Measurements from ENCODE around the gene TIMMDC1. TPM values are rescaled to one million over a fixed set of nuclear protein-coding genes. Genes with fewer than 3 reads are reported as not detected.

The TIMMDC1 gene
- total RNA-seq, 1 donor from 2014 or later: 30.0 TPM

DNA sequence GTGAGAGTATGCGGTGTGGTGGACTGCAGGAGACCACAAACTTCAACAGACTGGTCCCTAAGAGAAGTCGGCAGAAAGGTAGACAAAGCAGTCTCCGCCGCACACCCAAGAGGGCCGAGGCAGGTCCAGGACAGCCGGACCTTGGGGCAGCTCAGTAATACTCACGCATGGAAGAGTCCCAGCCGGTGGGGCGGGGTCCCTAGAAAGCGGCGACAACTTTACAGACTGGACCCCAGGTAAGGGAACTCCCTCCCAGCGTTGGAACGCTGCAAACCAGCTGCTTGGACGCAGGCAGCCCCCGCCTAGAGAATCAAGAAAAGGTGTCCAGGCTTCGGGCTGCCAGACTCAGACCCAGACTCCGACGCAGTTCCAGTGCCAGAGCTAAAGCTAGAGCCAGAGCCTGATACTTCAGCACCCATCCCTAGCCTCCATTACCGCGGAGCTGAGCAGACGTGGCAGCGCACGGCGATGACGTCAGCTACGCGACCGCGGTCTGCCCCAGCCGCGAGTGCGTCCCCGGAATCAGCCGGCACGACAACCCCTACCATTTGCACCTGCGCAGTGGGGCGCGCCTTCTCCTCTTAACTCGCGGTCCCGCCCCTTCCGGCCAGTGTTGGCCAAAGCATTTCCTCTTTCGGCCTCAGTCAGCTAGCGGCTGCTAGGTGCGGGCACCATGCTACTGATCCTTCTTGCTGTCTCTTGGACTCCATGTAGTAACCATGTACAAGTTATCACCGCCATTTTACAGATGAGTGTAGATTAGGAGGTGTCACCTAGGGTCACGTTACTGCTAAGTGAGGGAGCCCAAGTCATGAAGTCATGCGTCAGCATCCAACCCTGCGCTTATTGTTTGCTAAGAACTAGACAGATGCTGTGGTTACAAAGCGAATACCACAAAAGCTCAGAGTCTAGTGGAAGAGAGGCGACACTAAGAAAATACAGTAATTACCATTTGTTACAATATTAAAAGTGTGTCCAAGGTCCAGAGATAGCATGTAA lies 34.9 kb upstream of the TIMMDC1 start, which contains the start of gene TMEM39A:
Gene TMEM39A (minus strand): TSS at position 445 of the 999 bp plus-strand sequence. CDS start 1,541 bp downstream, outside the sequence.
- intact Hi-C loops (cut with DNase I): no loop called here
- DNase-seq (ENCODE audit: extremely low spot score in 2 of 2): peak; percentile 97 to 99
- TF ChIP-seq CTCF (IDR thresholded peaks at IDR 0.05) (peak in 1 of 3 experiments; percentile 1), POLR2AphosphoS5 (IDR thresholded peaks at IDR 0.05; ENCODE audit: insufficient read depth in 1 of 2, low read depth in 1 of 2) (peak; percentile 97 to 99), POLR2A (IDR thresholded peaks at IDR 0.05) (peak in 1 of 2 donors; percentile 63)
- H3K9me3 ChIP-seq: no peaks in the 10 kb centered on the region
- H3K27ac ChIP-seq: peak within 1 kb of the TSS; percentile 80
- peaks cover 30% of the 10 kb centered on the region for H3K4me1 ChIP-seq
- H3K4me3 ChIP-seq: peak within 1 kb of the TSS; percentile 86 to 88
- H3K27me3 ChIP-seq: no peaks in the 10 kb centered on the region
- peaks cover 0 to 24% of the 10 kb centered on the region in 2 donors for H3K36me3 ChIP-seq

GRCh38 chr3:119468041-119468440 lies 30.3 kb upstream of the TIMMDC1 start:
- peaks cover 21% of the 10 kb centered on the region for H3K4me1 ChIP-seq
- no peak for DNase-seq (ENCODE audit: extremely low spot score in 2 of 2)
- no peak overlapping the region for H3K27ac ChIP-seq
- no peaks in the 10 kb centered on the region for H3K27me3 ChIP-seq
- intact Hi-C loops (cut with DNase I): no loop called here
- peaks cover 0 to 8% of the 10 kb centered on the region in 2 donors for H3K36me3 ChIP-seq
- TF ChIP-seq POLR2AphosphoS5 (IDR thresholded peaks at IDR 0.05; ENCODE audit: insufficient read depth in 1 of 2, low read depth in 1 of 2): no peak
- TF ChIP-seq CTCF (IDR thresholded peaks at IDR 0.05): no peak
- TF ChIP-seq POLR2A (IDR thresholded peaks at IDR 0.05): no peak
- peak overlapping the region; percentile 89 to 97 for H3K4me3 ChIP-seq
- no peaks in the 10 kb centered on the region for H3K9me3 ChIP-seq

- no peaks in the 10 kb centered on the region for H3K9me3 ChIP-seq
- no peak for TF ChIP-seq POLR2A (IDR thresholded peaks at IDR 0.05)
- no peak for TF ChIP-seq POLR2AphosphoS5 (IDR thresholded peaks at IDR 0.05; ENCODE audit: insufficient read depth in 1 of 2, low read depth in 1 of 2)
- TF ChIP-seq CTCF (IDR thresholded peaks at IDR 0.05): no peak
- H3K27ac ChIP-seq: peak overlapping the region; percentile 67
- DNase-seq (ENCODE audit: extremely low spot score in 2 of 2): no peak
- peak overlapping the region; percentile 89 to 97 for H3K4me3 ChIP-seq
- peaks cover 15% of the 10 kb centered on the region for H3K4me1 ChIP-seq
- H3K36me3 ChIP-seq: peaks cover 0 to 8% of the 10 kb centered on the region in 2 donors
- no peaks in the 10 kb centered on the region for H3K27me3 ChIP-seq
- intact Hi-C loops (cut with DNase I): no loop called here
Measured at GRCh38 chr3:119469418-119470189, 28.7 kb upstream of the TIMMDC1 start.

- Histone ChIP-seq H3K4me3 (no peak overlapping the region), H3K27me3 (no peaks in the 10 kb centered on the region), H3K27ac (no peak overlapping the region), H3K4me1 (peaks cover 15% of the 10 kb centered on the region), H3K36me3 (peaks cover 0 to 8% of the 10 kb centered on the region in 2 donors), H3K9me3 (no peaks in the 10 kb centered on the region)
- intact Hi-C loops (cut with DNase I): no loop called here
- DNase-seq (ENCODE audit: extremely low spot score in 2 of 2): no peak
- no peak for TF ChIP-seq CTCF (IDR thresholded peaks at IDR 0.05)
- no peak for TF ChIP-seq POLR2A (IDR thresholded peaks at IDR 0.05)
- no peak for TF ChIP-seq POLR2AphosphoS5 (IDR thresholded peaks at IDR 0.05; ENCODE audit: insufficient read depth in 1 of 2, low read depth in 1 of 2)
Measured at GRCh38 chr3:119470866-119471265, 27.5 kb upstream of the TIMMDC1 start.
